ENCODE results near the gene PDE8A. TPM values are rescaled to one million over a fixed set of nuclear protein-coding genes. Genes with fewer than 3 reads are reported as not detected.

Gene PDE8A
- total and polyA plus RNA-seq, 2 of the 13 experiments (the other 11 are each of a cell fraction or from before 2014, with no cell fraction given) = 26.3 to 48.5 TPM

DNA sequence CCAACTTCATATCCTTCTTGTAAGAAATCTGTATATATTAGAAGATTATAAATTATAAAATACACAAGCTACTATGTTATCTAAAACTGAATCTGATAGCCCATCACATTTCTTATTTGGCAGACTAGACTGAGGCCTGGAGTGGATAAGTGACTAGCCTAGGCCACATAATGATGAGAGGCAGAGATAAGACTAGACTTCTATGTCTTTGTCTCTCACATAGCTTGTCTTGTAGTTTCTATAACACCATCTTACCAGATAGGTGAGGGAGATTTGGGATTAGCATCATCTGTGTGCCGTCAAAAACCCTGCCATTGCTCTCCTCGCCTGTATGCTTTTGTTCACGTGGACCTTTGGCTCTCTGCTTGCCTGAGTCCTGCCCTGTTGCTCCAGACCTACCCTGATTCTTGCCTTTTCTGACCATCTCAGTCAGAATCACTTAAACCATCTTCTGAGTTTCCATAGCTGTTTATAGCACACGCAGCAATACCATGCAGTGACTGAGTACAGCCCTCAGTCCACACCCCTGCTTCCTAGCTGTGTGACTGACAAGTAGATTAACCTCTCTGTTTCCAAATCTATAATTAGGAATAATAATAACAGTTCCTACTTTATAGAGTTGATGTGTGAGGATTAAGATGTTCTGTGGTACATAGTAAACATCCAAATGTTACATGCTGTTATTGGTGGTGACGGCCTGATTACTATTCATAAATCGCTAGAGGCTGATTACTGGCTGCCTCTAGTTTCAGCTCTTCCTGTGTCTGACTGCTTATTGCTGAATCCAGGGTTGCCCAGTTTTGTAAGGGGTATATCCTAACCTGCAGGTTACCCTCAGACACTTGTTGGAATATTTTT lies 49.7 kb downstream of the PDE8A start (continued):
- TF ChIP-seq, protein P1, sequence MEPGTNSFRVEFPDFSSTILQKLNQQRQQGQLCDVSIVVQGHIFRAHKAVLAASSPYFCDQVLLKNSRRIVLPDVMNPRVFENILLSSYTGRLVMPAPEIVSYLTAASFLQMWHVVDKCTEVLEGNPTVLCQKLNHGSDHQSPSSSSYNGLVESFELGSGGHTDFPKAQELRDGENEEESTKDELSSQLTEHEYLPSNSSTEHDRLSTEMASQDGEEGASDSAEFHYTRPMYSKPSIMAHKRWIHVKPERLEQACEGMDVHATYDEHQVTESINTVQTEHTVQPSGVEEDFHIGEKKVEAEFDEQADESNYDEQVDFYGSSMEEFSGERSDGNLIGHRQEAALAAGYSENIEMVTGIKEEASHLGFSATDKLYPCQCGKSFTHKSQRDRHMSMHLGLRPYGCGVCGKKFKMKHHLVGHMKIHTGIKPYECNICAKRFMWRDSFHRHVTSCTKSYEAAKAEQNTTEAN (CRISPR knock-in tag; conservative IDR thresholded peaks at IDR 0.05) = no peak
- 0 out of 2 replicates have a peak, but pooled peaks have one; percentile 18 for TF ChIP-seq ZBTB38 (CRISPR knock-in tag; IDR thresholded peaks at IDR 0.05)
- TF ChIP-seq NAIF1 (CRISPR knock-in tag; IDR thresholded peaks at IDR 0.05; ENCODE audit: borderline replicate concordance) = no peak
- no peak for TF ChIP-seq MED8 (CRISPR knock-in tag; IDR thresholded peaks at IDR 0.05; ENCODE audit: insufficient replicate concordance)
- TF ChIP-seq, protein P2, sequence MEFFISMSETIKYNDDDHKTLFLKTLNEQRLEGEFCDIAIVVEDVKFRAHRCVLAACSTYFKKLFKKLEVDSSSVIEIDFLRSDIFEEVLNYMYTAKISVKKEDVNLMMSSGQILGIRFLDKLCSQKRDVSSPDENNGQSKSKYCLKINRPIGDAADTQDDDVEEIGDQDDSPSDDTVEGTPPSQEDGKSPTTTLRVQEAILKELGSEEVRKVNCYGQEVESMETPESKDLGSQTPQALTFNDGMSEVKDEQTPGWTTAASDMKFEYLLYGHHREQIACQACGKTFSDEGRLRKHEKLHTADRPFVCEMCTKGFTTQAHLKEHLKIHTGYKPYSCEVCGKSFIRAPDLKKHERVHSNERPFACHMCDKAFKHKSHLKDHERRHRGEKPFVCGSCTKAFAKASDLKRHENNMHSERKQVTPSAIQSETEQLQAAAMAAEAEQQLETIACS (CRISPR knock-in tag; IDR thresholded peaks at IDR 0.05) = no peak
- TF ChIP-seq, protein P3, sequence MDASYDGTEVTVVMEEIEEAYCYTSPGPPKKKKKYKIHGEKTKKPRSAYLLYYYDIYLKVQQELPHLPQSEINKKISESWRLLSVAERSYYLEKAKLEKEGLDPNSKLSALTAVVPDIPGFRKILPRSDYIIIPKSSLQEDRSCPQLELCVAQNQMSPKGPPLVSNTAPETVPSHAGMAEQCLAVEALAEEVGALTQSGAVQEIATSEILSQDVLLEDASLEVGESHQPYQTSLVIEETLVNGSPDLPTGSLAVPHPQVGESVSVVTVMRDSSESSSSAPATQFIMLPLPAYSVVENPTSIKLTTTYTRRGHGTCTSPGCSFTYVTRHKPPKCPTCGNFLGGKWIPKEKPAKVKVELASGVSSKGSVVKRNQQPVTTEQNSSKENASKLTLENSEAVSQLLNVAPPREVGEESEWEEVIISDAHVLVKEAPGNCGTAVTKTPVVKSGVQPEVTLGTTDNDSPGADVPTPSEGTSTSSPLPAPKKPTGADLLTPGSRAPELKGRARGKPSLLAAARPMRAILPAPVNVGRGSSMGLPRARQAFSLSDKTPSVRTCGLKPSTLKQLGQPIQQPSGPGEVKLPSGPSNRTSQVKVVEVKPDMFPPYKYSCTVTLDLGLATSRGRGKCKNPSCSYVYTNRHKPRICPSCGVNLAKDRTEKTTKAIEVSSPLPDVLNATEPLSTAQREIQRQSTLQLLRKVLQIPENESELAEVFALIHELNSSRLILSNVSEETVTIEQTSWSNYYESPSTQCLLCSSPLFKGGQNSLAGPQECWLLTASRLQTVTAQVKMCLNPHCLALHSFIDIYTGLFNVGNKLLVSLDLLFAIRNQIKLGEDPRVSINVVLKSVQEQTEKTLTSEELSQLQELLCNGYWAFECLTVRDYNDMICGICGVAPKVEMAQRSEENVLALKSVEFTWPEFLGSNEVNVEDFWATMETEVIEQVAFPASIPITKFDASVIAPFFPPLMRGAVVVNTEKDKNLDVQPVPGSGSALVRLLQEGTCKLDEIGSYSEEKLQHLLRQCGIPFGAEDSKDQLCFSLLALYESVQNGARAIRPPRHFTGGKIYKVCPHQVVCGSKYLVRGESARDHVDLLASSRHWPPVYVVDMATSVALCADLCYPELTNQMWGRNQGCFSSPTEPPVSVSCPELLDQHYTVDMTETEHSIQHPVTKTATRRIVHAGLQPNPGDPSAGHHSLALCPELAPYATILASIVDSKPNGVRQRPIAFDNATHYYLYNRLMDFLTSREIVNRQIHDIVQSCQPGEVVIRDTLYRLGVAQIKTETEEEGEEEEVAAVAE (CRISPR knock-in tag; IDR thresholded peaks at IDR 0.05; ENCODE audit: borderline replicate concordance) = no peak
